AG04449 (cell line): ENCODE measurements around the gene MIPEP.

Source experiments
- CTCF ChIA-PET: fragments of 350-600 bp; formaldehyde crosslinking; extraction: SDS; loops from one replicate; lab custom pipeline; 2021; ENCODE audit warnings: antibody characterized with exemption; lab: Yijun Ruan, JAX
- POLR2A ChIA-PET: fragments of 400-600, 350-600 bp; formaldehyde crosslinking; extraction: SDS; loops from one replicate; lab custom pipeline; 2020; ENCODE audit warnings: antibody characterized with exemption, inconsistent platforms; lab: Yijun Ruan, JAX
- DNase-seq: peaks from one replicate; pipeline ENCODE4 v3.0.0-alpha.2; 2010; ENCODE audit warnings: low read depth, low spot score
- H3K4me3 ChIP-seq: 2 replicates; pipeline ENCODE4 v1.5.1; 2011; ENCODE audit warnings: low read depth, mild to moderate bottlenecking, control low read depth, low read length
- CTCF ChIP-seq: IDR thresholded peaks from one replicate; pipeline ENCODE4 v1.5.1; 2011; ENCODE audit warnings: mild to moderate bottlenecking, moderate library complexity, low read length, control low read depth, inconsistent platforms; ENCODE audit not compliant: insufficient read depth; ENCODE audit errors: missing control alignments

MIPEP gene

DNA sequence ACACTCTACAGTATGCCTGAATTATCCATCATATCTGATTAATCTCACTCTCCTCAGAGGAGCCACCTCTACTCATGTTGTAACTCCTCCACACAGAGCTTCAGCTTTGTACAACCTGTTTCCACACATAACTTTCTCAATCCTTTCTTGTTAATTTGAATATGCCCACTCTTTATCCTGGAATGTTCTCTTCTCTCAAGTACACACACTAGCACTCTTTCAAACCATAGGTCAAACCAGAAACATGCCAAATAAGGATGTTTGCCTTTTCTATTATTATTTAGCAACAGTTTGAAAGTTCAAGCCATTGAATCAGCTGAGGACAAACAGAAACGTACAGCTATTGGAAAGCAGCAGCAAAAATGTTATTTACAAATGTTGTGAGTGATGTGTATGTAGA is 110.3 kb downstream of the MIPEP start:
- ChIA-PET CTCF (interaction anchor here (0.8 to 1.1 kb wide), 2 partner anchors 28 to 124 kb away, joined by 3 read pairs; no protein-coding TSS in a partner anchor), POLR2A (no interaction called here)
- no peak overlapping the region for H3K4me3 ChIP-seq
- no peak for DNase-seq
- TF ChIP-seq CTCF = no peak

DNA sequence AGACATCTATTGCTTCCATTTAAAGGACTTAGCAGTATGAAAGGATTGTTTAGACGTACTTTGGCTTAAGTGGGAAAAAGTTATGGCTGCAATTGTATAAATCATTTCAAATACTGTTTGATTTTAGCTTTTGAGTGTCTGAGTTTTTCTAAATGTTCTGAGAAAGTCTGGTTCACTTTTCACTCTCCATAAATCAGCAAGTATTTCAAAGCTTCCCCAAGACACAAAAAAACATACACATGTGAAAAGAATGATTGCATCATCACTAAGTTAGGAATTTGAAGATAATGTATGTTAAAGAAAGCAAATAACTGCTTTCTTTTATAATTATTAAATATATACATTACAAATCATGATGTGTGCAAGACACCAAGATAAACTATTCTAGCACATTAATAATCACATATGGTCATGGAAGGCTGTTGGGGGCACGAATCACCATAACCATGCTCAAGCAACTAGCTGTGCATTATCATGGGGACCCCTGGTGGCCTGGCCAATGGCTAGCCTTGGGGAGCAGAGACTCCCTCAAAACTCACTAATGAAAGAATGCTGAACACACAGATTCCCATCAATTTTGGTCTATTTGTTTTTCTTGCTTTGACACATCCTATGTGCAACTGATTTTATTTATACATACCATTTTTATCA is 111.1 kb downstream of the MIPEP start:
- no peak overlapping the region for H3K4me3 ChIP-seq
- ChIA-PET CTCF (interaction anchor here (0.8 to 1.2 kb wide), 3 partner anchors 28 to 272 kb away, joined by 3 read pairs; no protein-coding TSS in a partner anchor), POLR2A (no interaction called here)
- peak; percentile 40 for TF ChIP-seq CTCF
- no peak for DNase-seq

DNA sequence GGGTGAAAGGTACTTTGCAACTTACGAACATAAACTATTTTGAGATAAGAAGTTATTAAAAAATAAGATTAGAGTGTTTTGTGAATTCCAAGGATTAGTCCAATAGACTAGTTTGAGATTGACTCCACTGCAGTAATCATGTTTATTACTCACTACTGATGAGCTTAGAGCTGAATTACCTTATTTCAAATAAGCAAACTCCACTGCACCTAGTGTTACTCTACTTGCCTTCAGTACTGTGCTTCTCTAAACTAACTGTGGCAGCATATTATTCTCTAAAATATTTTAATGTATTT is 111.7 kb downstream of the MIPEP start:
- ChIA-PET CTCF (interaction anchor here (1.2 kb wide), 1 partner anchor 272 kb away, joined by 3 read pairs; no protein-coding TSS in a partner anchor), POLR2A (no interaction called here)
- H3K4me3 ChIP-seq = no peak overlapping the region
- TF ChIP-seq CTCF = no peak
- no peak for DNase-seq

GRCh38 chr13:23776698-23777574 is 112.3 kb downstream of the MIPEP start:
- no peak for DNase-seq
- POLR2A ChIA-PET = no interaction called here
- no peak overlapping the region for H3K4me3 ChIP-seq
- no peak for TF ChIP-seq CTCF
- CTCF ChIA-PET = interaction anchor here (1.2 kb wide), 1 partner anchor 271 kb away, joined by 3 read pairs; no protein-coding TSS in a partner anchor

DNA sequence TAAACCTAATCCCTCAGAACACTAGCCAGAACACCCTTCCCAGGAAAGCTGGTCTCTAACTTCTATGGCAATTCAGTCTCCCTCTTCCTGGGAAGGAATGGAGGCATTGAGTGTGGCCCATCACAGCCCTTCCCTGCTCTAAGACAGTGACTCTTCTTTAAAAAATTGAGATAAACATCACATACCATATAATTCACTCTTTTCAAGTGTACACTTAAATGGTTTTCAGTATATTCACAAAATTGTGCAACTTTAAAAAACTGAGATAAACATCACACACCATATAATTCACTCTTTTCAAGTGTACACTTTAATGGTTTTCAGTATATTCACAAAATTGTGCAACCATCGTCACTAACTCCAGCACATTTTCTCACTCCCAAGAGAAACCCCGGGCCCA is 116.5 kb downstream of the MIPEP start:
- CTCF ChIA-PET = no interaction called here
- POLR2A ChIA-PET = no interaction called here
- TF ChIP-seq CTCF = no peak

DNA sequence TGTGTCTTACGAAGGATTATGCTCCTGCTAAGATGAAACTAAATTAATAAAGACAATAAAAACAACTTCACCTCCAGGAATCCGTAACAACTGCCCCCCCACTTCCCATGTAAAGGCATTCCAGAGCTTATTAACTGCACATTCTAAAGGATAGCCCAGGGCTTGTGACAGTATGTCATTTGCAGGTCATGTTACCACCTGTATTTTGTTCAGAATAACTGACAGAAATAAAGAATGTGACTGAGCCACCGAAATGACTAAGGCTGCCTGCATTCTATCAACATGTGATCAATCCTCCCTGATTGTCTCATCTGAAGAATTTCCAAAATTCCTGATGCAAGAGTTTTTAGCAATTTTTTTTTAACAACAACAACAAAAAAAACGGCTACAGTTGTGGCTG is 117.2 kb downstream of the MIPEP start:
- ChIA-PET POLR2A (no interaction called here), CTCF (no interaction called here)
- no peak for DNase-seq
- TF ChIP-seq CTCF = no peak
- no peak overlapping the region for H3K4me3 ChIP-seq

More for the DNA sequence above, 116.5 kb downstream of the MIPEP start:
- no peak for DNase-seq
- H3K4me3 ChIP-seq = no peak overlapping the region
